ENCODE measurements around the gene IL4I1.

Gene IL4I1

GRCh38 chr19:49845414-49845813 is 51.3 kb downstream of the IL4I1 start:
- H3K4me3 ChIP-seq (ENCODE audit: low read length), result no peak overlapping the region
- TF ChIP-seq CTCF (conservative IDR thresholded peaks at IDR 0.05; ENCODE audit: low read length), result no peak
- no peak for DNase-seq (ENCODE audit: low read depth)

- H3K4me3 ChIP-seq (ENCODE audit: low read length), result no peak overlapping the region
- no peak for TF ChIP-seq CTCF (conservative IDR thresholded peaks at IDR 0.05; ENCODE audit: low read length)
- DNase-seq (ENCODE audit: low read depth), result no peak
These were observed 52.3 kb downstream of the IL4I1 start for GRCh38 chr19:49844138-49845095.

- no peak overlapping the region for H3K4me3 ChIP-seq (ENCODE audit: low read length)
- DNase-seq (ENCODE audit: low read depth), result no peak
- TF ChIP-seq CTCF (conservative IDR thresholded peaks at IDR 0.05; ENCODE audit: low read length), result no peak
These were observed 53.4 kb downstream of the IL4I1 start for GRCh38 chr19:49843265-49843664.

- no peak for TF ChIP-seq CTCF (conservative IDR thresholded peaks at IDR 0.05; ENCODE audit: low read length)
- DNase-seq (ENCODE audit: low read depth), result no peak
- no peak overlapping the region for H3K4me3 ChIP-seq (ENCODE audit: low read length)
These were observed 55.9 kb downstream of the IL4I1 start for GRCh38 chr19:49840736-49841249.

GRCh38 chr19:49840321-49840720 is 56.4 kb downstream of the IL4I1 start:
- H3K4me3 ChIP-seq (ENCODE audit: low read length), result no peak overlapping the region
- no peak for DNase-seq (ENCODE audit: low read depth)
- no peak for TF ChIP-seq CTCF (conservative IDR thresholded peaks at IDR 0.05; ENCODE audit: low read length)

GRCh38 chr19:49839713-49840112 is 57.0 kb downstream of the IL4I1 start:
- H3K4me3 ChIP-seq (ENCODE audit: low read length), result no peak overlapping the region
- no peak for DNase-seq (ENCODE audit: low read depth)
- TF ChIP-seq CTCF (conservative IDR thresholded peaks at IDR 0.05; ENCODE audit: low read length), result no peak

Data from AG10803 (cell line).